B cell (primary cell): ENCODE measurements around the gene CDK4. TPM values are rescaled to one million over a fixed set of nuclear protein-coding genes. Genes with fewer than 3 reads are reported as not detected.

ENCODE experiments used
- ATAC-seq: fragments of 200-7000 bp; cut with Tn5 transposase; one replicate; pipeline ENCODE4 v1.10.0; 2021; ENCODE audit warnings: low read depth, mild to moderate bottlenecking, moderate number of reproducible peaks, moderate library complexity
- CTCF ChIA-PET: fragments of 350-600 bp; sonication (Branson Sonifier 250); formaldehyde crosslinking; loops from one replicate; lab custom pipeline; 2021; ENCODE audit warnings: antibody characterized with exemption, inconsistent platforms; lab: Charles Lee
- POLR2A ChIA-PET: fragments of 350-600 bp; sonication (Branson Sonifier 250); formaldehyde crosslinking; loops from one replicate; lab custom pipeline; 2021; ENCODE audit warnings: antibody characterized with exemption; lab: Charles Lee
- DNase-seq: peaks from one replicate; pipeline ENCODE4 v3.0.0; 2013
- H2AFZ ChIP-seq: 2 replicates; pipeline ENCODE4 v1.6.1; 2012; ENCODE audit warnings: mild to moderate bottlenecking, low read depth, low read length; ENCODE audit not compliant: insufficient read depth, poor library complexity, severe bottlenecking
- H3K27ac ChIP-seq, 2 donors: 1 replicate in 1 of 2; 2 replicates in 1 of 2; pipeline ENCODE4 v1.5.1; 2012 to 2013; ENCODE audit warnings: low read length in 2 of 2, mild to moderate bottlenecking in 2 of 2, moderate library complexity in 1 of 2
- H3K27me3 ChIP-seq, 4 experiments: fragments of 200-600 bp in 1 of 4; sonication (generic) in 1 of 4; replicated peaks in 1 of 4; 1 replicate in 2 of 4; 2 replicates in 2 of 4; pipeline versions ENCODE4 v1.6.1 to v1.7.0; 2013 to 2016; ENCODE audit warnings: low read length in 3 of 4, mild to moderate bottlenecking in 2 of 4, mixed read lengths in 1 of 4, moderate library complexity in 1 of 4; ENCODE audit not compliant: insufficient read depth in 4 of 4, control insufficient read depth in 3 of 4; ENCODE audit errors: control extremely low read depth in 1 of 4
- H3K36me3 ChIP-seq, 2 experiments: replicated peaks in 1 of 2; 1 replicate in 1 of 2; 2 replicates in 1 of 2; pipeline versions ENCODE4 v1.6.1 to v1.7.1; 2013; ENCODE audit warnings: low read length in 1 of 2; ENCODE audit not compliant: insufficient read depth in 2 of 2, control insufficient read depth in 1 of 2; ENCODE audit errors: control extremely low read depth in 1 of 2, extremely low read depth in 1 of 2
- H3K4me1 ChIP-seq, 2 donors: fragments of 200-600 bp in 1 of 2; sonication (generic) in 1 of 2; 1 replicate in 1 of 2; 2 replicates in 1 of 2; pipeline versions ENCODE4 v1.5.1 to v1.6.1; 2013 to 2017; ENCODE audit warnings: low read length in 2 of 2; ENCODE audit not compliant: control insufficient read depth in 2 of 2, insufficient read depth in 2 of 2
- H3K4me2 ChIP-seq: replicated peaks from 2 replicates; pipeline ENCODE3; 2012; ENCODE audit warnings: mild to moderate bottlenecking, low read depth, low read length; ENCODE audit not compliant: poor library complexity, severe bottlenecking
- H3K4me3 ChIP-seq, 5 experiments: fragments of 200-600 bp in 1 of 5; sonication (generic) in 1 of 5; 1 replicate in 3 of 5; 2 replicates in 2 of 5; pipeline versions ENCODE4 v1.5.1 to v1.7.0; 2011 to 2016; ENCODE audit warnings: low read length in 4 of 5, mild to moderate bottlenecking in 4 of 5, low read depth in 2 of 5, control low read depth in 1 of 5, moderate library complexity in 1 of 5; ENCODE audit not compliant: insufficient read depth in 1 of 5; ENCODE audit errors: control extremely low read depth in 1 of 5, extremely low read depth in 1 of 5
- H3K79me2 ChIP-seq: fragments of 200-600 bp; sonication (generic); one replicate; pipeline ENCODE4 v1.6.0; 2016; ENCODE audit warnings: low read length; ENCODE audit not compliant: control insufficient read depth, insufficient read depth
- H3K9ac ChIP-seq: fragments of 200-600 bp; sonication (generic); 2 replicates; pipeline ENCODE4 v1.6.1; 2017; ENCODE audit warnings: mild to moderate bottlenecking, low read length, moderate library complexity
- H3K9me3 ChIP-seq, 3 donors: one replicate each; pipeline versions ENCODE4 v1.6.1 to v1.7.1; 2013; ENCODE audit warnings: low read length in 2 of 3; ENCODE audit not compliant: control insufficient read depth in 2 of 3, insufficient read depth in 1 of 3; ENCODE audit errors: control extremely low read depth in 1 of 3
- H4K20me1 ChIP-seq: 2 replicates; pipeline ENCODE4 v1.6.0; 2012; ENCODE audit warnings: mild to moderate bottlenecking, low read length; ENCODE audit not compliant: insufficient read depth, control insufficient read depth, poor library complexity, severe bottlenecking
- H3K27ac Mint-ChIP-seq: one replicate; pipeline ENCODE4 v1.8.0; 2021; ENCODE audit warnings: mixed read lengths
- H3K27me3 Mint-ChIP-seq: one replicate; pipeline ENCODE4 v1.8.0; 2021; ENCODE audit warnings: mixed read lengths
- H3K4me1 Mint-ChIP-seq: one replicate; pipeline ENCODE4 v1.8.0; 2021; ENCODE audit warnings: mixed read lengths
- H3K4me3 Mint-ChIP-seq: one replicate; pipeline ENCODE4 v1.8.0; 2021; ENCODE audit warnings: mixed read lengths
- H3K9me3 Mint-ChIP-seq: one replicate; pipeline ENCODE4 v1.8.0; 2022; ENCODE audit warnings: mixed read lengths; ENCODE audit not compliant: insufficient read depth
- CTCF ChIP-seq: fragments of 200-600 bp; IDR thresholded peaks from one replicate; pipeline ENCODE4 v1.8.0; 2022; ENCODE audit warnings: antibody characterized with exemption, mild to moderate bottlenecking
- EZH2 ChIP-seq: IDR thresholded peaks from 2 replicates; pipeline ENCODE4 v1.6.1; 2012; ENCODE audit warnings: borderline replicate concordance, low read depth, mild to moderate bottlenecking, moderate library complexity, low read length; ENCODE audit not compliant: insufficient read depth, poor library complexity, severe bottlenecking
- WGBS: methylation state at CpG from one replicate; pipeline ENCODE4 v1.1.5; 2013; ENCODE audit warnings: missing lambda C conversion rate; ENCODE audit not compliant: insufficient coverage; 5-methylcytosine and 5-hydroxymethylcytosine counted together
- intact Hi-C: fragments of 100-400 bp; cut with micrococcal nuclease; formaldehyde crosslinking; loops from one replicate; pipeline ENCODE4 v1.10.0; 2022
- polyA plus RNA-seq: library from polyadenylated mRNA; depleted of rRNA; stranded (reverse); fragments of >200 nt; gene quantifications from 2 replicates; pipeline ENCODE4 v1.2.3, GENCODE V29; 2012
- total RNA-seq, 2 donors: library from RNA; stranded (reverse); fragments of 120-200 nt in 1 of 2; gene quantifications; 1 replicate in 1 of 2; 2 replicates in 1 of 2; pipeline versions ENCODE4 v1.2.3 to v1.2.4, GENCODE V29; 2013 to 2022

The CDK4 gene
- total and polyA plus RNA-seq, 2 donors (not counting 1 experiment from before 2014, with no cell fraction given): 34.8 to 44.6 TPM

GRCh38 chr12:57730336-57731067, 21.6 kb downstream of the CDK4 start:
- ATAC-seq: no peak
- peaks cover 0 to 5% of the 10 kb centered on the region in 2 donors for H3K4me1 ChIP-seq
- H3K27ac Mint-ChIP-seq: no peak overlapping the region

More at GRCh38 chr12:57730336-57731067, 21.6 kb downstream of the CDK4 start:
- intact Hi-C loops: no loop called here
- no peak overlapping the region for H3K27ac ChIP-seq
- TF ChIP-seq EZH2 (no peak), CTCF (no peak)
- Mint-ChIP-seq H3K9me3 (no peaks in the 10 kb centered on the region), H3K27me3 (no peaks in the 10 kb centered on the region), H3K4me3 (no peak overlapping the region), H3K4me1 (peaks cover 1% of the 10 kb centered on the region)
- H4K20me1 ChIP-seq: peaks cover 10% of the 10 kb centered on the region
- CTCF ChIA-PET: no interaction called here
- H3K36me3 ChIP-seq: peaks cover 0 to 85% of the 10 kb centered on the region in 2 experiments
- no peak overlapping the region for H3K4me3 ChIP-seq
- H3K79me2 ChIP-seq: no peaks in the 10 kb centered on the region
- no peak overlapping the region for H2AFZ ChIP-seq
- no peak for DNase-seq
- peaks cover 0 to 7% (median 0%) of the 10 kb centered on the region in 3 donors for H3K9me3 ChIP-seq
- no peak overlapping the region for H3K4me2 ChIP-seq
- H3K9ac ChIP-seq: no peak overlapping the region
- no peaks in the 10 kb centered on the region for H3K27me3 ChIP-seq
- 96% methylated on average over 10 of the region's 13 CpGs for WGBS
- POLR2A ChIA-PET: no interaction called here
